DOHH2 (cell line): ENCODE data around the gene GABBR1.

ENCODE experiments used
- H3F3A ChIP-seq: fragments of 200-600 bp; sonication (generic), shearing (Covaris generic); 2 replicates; pipeline ENCODE4 v1.6.0; 2016; ENCODE audit warnings: antibody characterized with exemption, mild to moderate bottlenecking; ENCODE audit not compliant: control insufficient read depth, insufficient read depth
- H3K27ac ChIP-seq: fragments of 200-600 bp; sonication (generic); 2 replicates; pipeline ENCODE4 v1.5.1; 2014; ENCODE audit warnings: low read depth, mild to moderate bottlenecking, low read length, moderate library complexity
- H3K27me3 ChIP-seq: fragments of 200-600 bp; sonication (generic); 2 replicates; pipeline ENCODE4 v1.6.1; 2014; ENCODE audit warnings: mild to moderate bottlenecking, low read length, mixed read lengths; ENCODE audit not compliant: control insufficient read depth
- H3K36me3 ChIP-seq: fragments of 200-600 bp; sonication (generic); 2 replicates; pipeline ENCODE4 v1.6.1; 2014; ENCODE audit warnings: mild to moderate bottlenecking, low read length, moderate library complexity, mixed read lengths; ENCODE audit not compliant: control insufficient read depth
- H3K4me1 ChIP-seq: fragments of 200-600 bp; sonication (generic); 2 replicates; pipeline ENCODE4 v1.6.1; 2014; ENCODE audit warnings: mild to moderate bottlenecking, low read length, mixed read lengths; ENCODE audit not compliant: control insufficient read depth
- H3K4me2 ChIP-seq: fragments of 200-600 bp; sonication (generic); 2 replicates; pipeline ENCODE4 v1.6.0; 2014; ENCODE audit warnings: mild to moderate bottlenecking, low read length, moderate library complexity
- H3K4me3 ChIP-seq: fragments of 200-600 bp; sonication (generic); 2 replicates; pipeline ENCODE4 v1.5.1; 2014; ENCODE audit warnings: mild to moderate bottlenecking, low read length, mixed read lengths
- H3K79me2 ChIP-seq: fragments of 200-600 bp; sonication (generic); 2 replicates; pipeline ENCODE4 v1.6.1; 2014; ENCODE audit warnings: mild to moderate bottlenecking, low read length, mixed read lengths; ENCODE audit not compliant: control insufficient read depth
- H3K9me2 ChIP-seq: fragments of 200-600 bp; sonication (generic); replicated peaks from 2 replicates; pipeline ENCODE4 v1.6.1; 2014; ENCODE audit warnings: mild to moderate bottlenecking, low read length, mixed read lengths; ENCODE audit not compliant: control insufficient read depth
- H3K9me3 ChIP-seq: fragments of 200-600 bp; sonication (generic); 2 replicates; pipeline ENCODE4 v1.6.1; 2014; ENCODE audit warnings: antibody characterized with exemption, low read length, mixed read lengths; ENCODE audit not compliant: control insufficient read depth, insufficient read depth
- H4K20me1 ChIP-seq: fragments of 200-600 bp; sonication (generic); 2 replicates; pipeline ENCODE4 v1.6.0; 2014; ENCODE audit warnings: low read depth, mild to moderate bottlenecking, antibody characterized with exemption, low read length, moderate library complexity; ENCODE audit not compliant: control insufficient read depth, insufficient read depth
- EZH2phosphoT487 ChIP-seq: fragments of 200-600 bp; sonication (generic); IDR thresholded peaks from 2 replicates; pipeline ENCODE4 v1.6.1; 2017; ENCODE audit warnings: borderline replicate concordance, mild to moderate bottlenecking, antibody characterized with exemption, low read length, moderate library complexity, mixed read lengths
- TF ChIP-seq, protein P1 (sequence below): fragments of 200-600 bp; sonication (generic); IDR thresholded peaks from one replicate; pipeline ENCODE4 v1.5.1; 2014; ENCODE audit warnings: antibody characterized with exemption, mild to moderate bottlenecking, low read depth, low read length; ENCODE audit not compliant: poor library complexity, severe bottlenecking

The GABBR1 gene

DNA sequence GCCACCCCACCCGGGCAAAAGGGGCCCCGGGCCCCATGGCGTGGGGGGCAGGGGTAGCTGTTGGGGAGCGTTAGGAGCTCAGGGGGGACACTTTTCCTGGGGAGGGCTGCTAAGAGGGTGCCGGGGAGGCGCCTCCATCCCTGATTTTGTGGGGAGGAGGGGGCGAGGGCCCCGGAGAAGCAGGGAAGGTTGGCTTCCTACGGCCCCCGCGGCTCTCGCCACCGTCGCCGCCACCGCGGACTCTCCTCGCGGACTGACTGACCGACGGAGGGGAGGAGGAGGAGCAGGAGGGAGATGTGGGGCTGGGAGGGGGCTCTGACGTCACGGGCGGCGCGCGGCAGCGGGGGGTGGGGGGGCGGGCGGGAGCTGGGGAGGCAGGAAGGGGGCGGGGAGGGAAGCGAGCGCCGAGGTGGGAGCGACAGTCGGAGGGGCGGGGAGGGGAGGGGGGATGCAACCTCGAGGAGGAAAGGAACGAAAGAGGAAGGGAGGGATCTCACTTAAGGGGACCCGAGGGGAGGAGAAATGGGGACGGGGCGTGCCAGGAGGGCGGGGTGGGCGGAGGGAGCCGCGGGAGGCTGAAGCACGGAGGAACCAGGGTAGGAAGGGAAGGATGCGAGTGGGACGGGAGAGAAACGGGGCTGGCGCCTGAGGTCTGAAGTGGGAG, 5.1 kb downstream of the GABBR1 start:
- H3K36me3 ChIP-seq: no peaks in the 10 kb centered on the region
- H3K4me1 ChIP-seq: peaks cover 36% of the 10 kb centered on the region
- H4K20me1 ChIP-seq: peaks cover 6% of the 10 kb centered on the region; the same call in 1 of the 2 replicates
- no peaks in the 10 kb centered on the region for H3K9me2 ChIP-seq
- peak overlapping the region; percentile 98 for H3K4me2 ChIP-seq
- H3K9me3 ChIP-seq: no peaks in the 10 kb centered on the region
- peak overlapping the region; percentile 90 for H3K4me3 ChIP-seq
- H3F3A ChIP-seq: peaks cover 12% of the 10 kb centered on the region
- H3K27me3 ChIP-seq: no peaks in the 10 kb centered on the region
- TF ChIP-seq, protein P1, sequence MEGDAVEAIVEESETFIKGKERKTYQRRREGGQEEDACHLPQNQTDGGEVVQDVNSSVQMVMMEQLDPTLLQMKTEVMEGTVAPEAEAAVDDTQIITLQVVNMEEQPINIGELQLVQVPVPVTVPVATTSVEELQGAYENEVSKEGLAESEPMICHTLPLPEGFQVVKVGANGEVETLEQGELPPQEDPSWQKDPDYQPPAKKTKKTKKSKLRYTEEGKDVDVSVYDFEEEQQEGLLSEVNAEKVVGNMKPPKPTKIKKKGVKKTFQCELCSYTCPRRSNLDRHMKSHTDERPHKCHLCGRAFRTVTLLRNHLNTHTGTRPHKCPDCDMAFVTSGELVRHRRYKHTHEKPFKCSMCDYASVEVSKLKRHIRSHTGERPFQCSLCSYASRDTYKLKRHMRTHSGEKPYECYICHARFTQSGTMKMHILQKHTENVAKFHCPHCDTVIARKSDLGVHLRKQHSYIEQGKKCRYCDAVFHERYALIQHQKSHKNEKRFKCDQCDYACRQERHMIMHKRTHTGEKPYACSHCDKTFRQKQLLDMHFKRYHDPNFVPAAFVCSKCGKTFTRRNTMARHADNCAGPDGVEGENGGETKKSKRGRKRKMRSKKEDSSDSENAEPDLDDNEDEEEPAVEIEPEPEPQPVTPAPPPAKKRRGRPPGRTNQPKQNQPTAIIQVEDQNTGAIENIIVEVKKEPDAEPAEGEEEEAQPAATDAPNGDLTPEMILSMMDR: no peak
- no peak for TF ChIP-seq EZH2phosphoT487
- no peaks in the 10 kb centered on the region for H3K79me2 ChIP-seq
- no peak overlapping the region for H3K27ac ChIP-seq

DNA sequence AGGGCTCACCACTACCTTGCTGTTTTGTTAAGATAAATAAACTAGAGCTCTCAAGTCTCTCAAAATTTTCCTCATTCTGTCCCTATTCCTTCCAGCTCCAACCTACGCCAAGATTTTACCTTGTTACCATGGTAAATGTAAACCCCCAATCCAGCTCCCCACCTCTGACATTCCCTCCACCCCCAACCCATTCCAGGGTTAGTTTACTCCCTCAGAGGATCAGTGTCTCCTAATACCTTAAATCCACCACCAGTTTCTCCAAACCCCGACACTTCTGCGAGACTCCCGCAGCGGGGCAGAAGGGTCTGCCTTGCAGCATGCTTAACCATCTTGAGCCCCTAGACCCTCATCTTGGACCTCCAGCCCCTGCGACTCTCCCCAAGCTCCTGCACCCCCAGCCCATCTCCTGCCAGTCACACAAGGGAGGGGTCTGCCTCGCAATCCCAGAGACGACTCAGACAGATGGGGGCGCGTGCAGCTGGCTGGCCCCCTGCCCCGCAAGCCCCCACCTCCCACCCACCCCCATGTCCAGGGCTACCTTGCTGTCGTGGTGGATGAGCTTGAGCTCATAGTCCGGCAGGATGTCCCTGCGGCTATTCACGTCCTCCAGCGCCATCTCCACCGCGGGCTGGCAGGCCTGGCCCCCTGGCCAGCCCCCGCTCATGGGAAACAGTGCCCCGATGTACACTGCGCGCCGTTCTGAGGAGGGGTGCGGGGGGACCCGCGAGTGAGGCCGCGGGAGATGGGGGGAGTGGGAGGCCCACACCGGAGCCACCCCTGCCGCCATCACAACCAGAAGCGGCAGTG, 5.8 kb downstream of the GABBR1 start:
- H3K4me2 ChIP-seq: peak overlapping the region; percentile 36

DNA sequence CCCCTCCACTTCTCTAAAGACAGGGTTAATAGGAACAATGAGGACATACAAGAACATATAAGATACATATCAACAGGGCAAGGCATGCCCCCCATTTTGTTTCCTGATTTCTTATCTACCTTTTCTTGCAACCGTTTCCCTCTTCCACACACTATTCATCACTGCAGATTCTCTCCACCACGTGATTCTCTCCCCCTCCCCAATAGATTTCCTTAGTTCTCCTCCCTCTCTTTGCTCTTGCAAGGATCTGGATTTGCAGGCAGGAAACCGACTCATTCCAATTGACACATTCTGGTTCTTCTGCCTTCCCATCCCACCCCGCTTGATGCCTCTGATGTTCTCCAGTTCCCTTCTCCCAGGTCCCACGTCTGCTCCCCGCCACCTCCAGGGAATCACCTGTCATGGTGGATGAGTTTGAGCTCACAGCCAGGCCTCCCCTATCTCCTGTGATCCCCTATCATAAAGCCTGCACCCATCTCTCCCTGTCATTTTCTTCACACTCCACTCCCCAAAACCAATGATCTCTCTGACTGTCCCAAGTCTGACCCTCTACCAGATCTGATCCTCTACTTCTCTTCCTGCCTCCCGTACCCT, 7.5 kb downstream of the GABBR1 start:
- TF ChIP-seq EZH2phosphoT487: no peak
- TF ChIP-seq, protein P1: no peak
- H3K4me3 ChIP-seq: no peak overlapping the region

More for the DNA sequence above, 5.8 kb downstream of the GABBR1 start:
- Histone ChIP-seq H3K4me1 (peaks cover 36% of the 10 kb centered on the region), H3K36me3 (no peaks in the 10 kb centered on the region), H3K27me3 (no peaks in the 10 kb centered on the region), H3K27ac (no peak overlapping the region), H4K20me1 (peaks cover 6% of the 10 kb centered on the region; the same call in 1 of the 2 replicates), H3K4me3 (0 out of 2 replicates have a peak overlapping the region, but pooled peaks have one; percentile 16), H3F3A (peaks cover 12% of the 10 kb centered on the region), H3K79me2 (no peaks in the 10 kb centered on the region), H3K9me3 (no peaks in the 10 kb centered on the region), H3K9me2 (no peaks in the 10 kb centered on the region)
- TF ChIP-seq EZH2phosphoT487: no peak
- TF ChIP-seq, protein P1: no peak

More for the DNA sequence above, 7.5 kb downstream of the GABBR1 start:
- Histone ChIP-seq H3K9me2 (no peaks in the 10 kb centered on the region), H3K9me3 (no peaks in the 10 kb centered on the region), H3K4me1 (peaks cover 23% of the 10 kb centered on the region), H4K20me1 (0 out of 2 replicates have a peak, but pooled peaks cover 2% of the 10 kb centered on the region), H3K27me3 (no peaks in the 10 kb centered on the region), H3F3A (peaks cover 12% of the 10 kb centered on the region), H3K36me3 (no peaks in the 10 kb centered on the region; the same call in 1 of the 2 replicates), H3K79me2 (no peaks in the 10 kb centered on the region), H3K27ac (no peak overlapping the region), H3K4me2 (no peak overlapping the region)
